ENCODE measurements around the gene FAM193A.

DNA sequence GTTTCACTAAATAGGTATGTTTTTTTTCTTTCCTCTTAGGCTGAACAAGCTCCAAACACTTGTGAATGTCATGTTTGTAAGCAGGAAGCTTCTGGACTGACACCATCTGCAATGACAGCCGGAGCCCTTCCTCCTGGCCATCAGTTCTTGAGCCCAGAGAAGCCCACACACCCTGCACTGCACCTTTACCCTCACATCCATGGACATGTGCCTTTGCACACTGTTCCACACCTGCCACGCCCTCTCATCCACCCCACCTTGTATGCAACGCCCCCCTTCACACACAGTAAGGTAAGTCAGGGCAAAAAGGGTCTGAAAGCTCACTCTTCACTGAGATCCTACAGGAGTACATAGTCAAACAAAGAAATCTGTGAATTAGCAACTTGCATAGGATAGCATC lies 135.6 kb downstream of the FAM193A start:
- TF ChIP-seq POLR2A (IDR thresholded peaks at IDR 0.05) = no peak
- TF ChIP-seq, protein P1, sequence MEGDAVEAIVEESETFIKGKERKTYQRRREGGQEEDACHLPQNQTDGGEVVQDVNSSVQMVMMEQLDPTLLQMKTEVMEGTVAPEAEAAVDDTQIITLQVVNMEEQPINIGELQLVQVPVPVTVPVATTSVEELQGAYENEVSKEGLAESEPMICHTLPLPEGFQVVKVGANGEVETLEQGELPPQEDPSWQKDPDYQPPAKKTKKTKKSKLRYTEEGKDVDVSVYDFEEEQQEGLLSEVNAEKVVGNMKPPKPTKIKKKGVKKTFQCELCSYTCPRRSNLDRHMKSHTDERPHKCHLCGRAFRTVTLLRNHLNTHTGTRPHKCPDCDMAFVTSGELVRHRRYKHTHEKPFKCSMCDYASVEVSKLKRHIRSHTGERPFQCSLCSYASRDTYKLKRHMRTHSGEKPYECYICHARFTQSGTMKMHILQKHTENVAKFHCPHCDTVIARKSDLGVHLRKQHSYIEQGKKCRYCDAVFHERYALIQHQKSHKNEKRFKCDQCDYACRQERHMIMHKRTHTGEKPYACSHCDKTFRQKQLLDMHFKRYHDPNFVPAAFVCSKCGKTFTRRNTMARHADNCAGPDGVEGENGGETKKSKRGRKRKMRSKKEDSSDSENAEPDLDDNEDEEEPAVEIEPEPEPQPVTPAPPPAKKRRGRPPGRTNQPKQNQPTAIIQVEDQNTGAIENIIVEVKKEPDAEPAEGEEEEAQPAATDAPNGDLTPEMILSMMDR (IDR thresholded peaks at IDR 0.05) = no peak
- no peak for TF ChIP-seq POLR2AphosphoS5 (IDR thresholded peaks at IDR 0.05; ENCODE audit: insufficient read depth in 1 of 2, low read depth in 1 of 2)
